HepG2 (cell line): ENCODE data around the gene ACSM2B. TPM values are rescaled to one million over a fixed set of nuclear protein-coding genes. Genes with fewer than 3 reads are reported as not detected.
A peak's percentile ranks its signal among the peaks of the same experiment; 100 is the strongest.

Source experiments
- EP300 ChIP-seq, 3 experiments: sonication (generic) in 1 of 3; formaldehyde crosslinking in 1 of 3; IDR thresholded peaks; 2 replicates each; pipeline versions ENCODE4 v1.5.1 to v1.6.1; 2011 to 2020; ENCODE audit warnings: low read depth in 2 of 3, low read length in 2 of 3, borderline replicate concordance in 1 of 3, improper control_type of control experiment in 1 of 3, mild to moderate bottlenecking in 1 of 3, missing genetic modification reagents in 1 of 3, moderate library complexity in 1 of 3
- HCFC1 ChIP-seq: fragments of 150-350 bp; IDR thresholded peaks from 2 replicates; pipeline ENCODE4 v1.6.1; 2014; ENCODE audit warnings: low read depth, low read length
- MAFK ChIP-seq, 2 experiments: IDR thresholded peaks in 1 of 2; conservative IDR thresholded peaks in 1 of 2; 2 replicates each; pipeline ENCODE4 v1.6.1; 2011; ENCODE audit warnings: improper control_type of control experiment in 2 of 2, low read length in 2 of 2
- PITX1 ChIP-seq: sonication (generic); formaldehyde crosslinking; IDR thresholded peaks from 2 replicates; pipeline ENCODE4 v1.5.1; 2020; ENCODE audit warnings: mild to moderate bottlenecking, missing genetic modification reagents
- POGZ ChIP-seq: sonication (generic); formaldehyde crosslinking; IDR thresholded peaks from 2 replicates; pipeline ENCODE4 v1.4.0; 2020; ENCODE audit warnings: mild to moderate bottlenecking, missing genetic modification reagents
- RORA ChIP-seq: sonication (generic); formaldehyde crosslinking; IDR thresholded peaks from 2 replicates; pipeline ENCODE4 v1.5.0; 2020; ENCODE audit warnings: mild to moderate bottlenecking, missing genetic modification reagents, moderate library complexity
- SMAD9 ChIP-seq: sonication (generic); formaldehyde crosslinking; IDR thresholded peaks from 2 replicates; pipeline ENCODE4 v1.5.1; 2020; ENCODE audit warnings: mild to moderate bottlenecking, missing genetic modification reagents
- ZEB1 ChIP-seq: IDR thresholded peaks from 2 replicates; pipeline ENCODE4 v1.6.1; 2012; ENCODE audit warnings: mild to moderate bottlenecking, low read depth, inconsistent platforms; ENCODE audit not compliant: insufficient replicate concordance
- ZNF235 ChIP-seq: sonication (generic); formaldehyde crosslinking; IDR thresholded peaks from 2 replicates; pipeline ENCODE4 v1.8.1; 2023; ENCODE audit warnings: mild to moderate bottlenecking, missing genetic modification reagents, borderline replicate concordance
- ZNF34 ChIP-seq: sonication (generic); formaldehyde crosslinking; IDR thresholded peaks from 2 replicates; pipeline ENCODE4 v1.4.0; 2020; ENCODE audit warnings: mild to moderate bottlenecking, missing genetic modification reagents, borderline replicate concordance
- ZNF720 ChIP-seq: sonication (generic); formaldehyde crosslinking; IDR thresholded peaks from 2 replicates; pipeline ENCODE4 v1.4.0; 2020; ENCODE audit warnings: missing genetic modification reagents
- ZNF749 ChIP-seq: sonication (generic); formaldehyde crosslinking; IDR thresholded peaks from 2 replicates; pipeline ENCODE4 v1.8.0; 2022; ENCODE audit warnings: mild to moderate bottlenecking, missing genetic modification reagents, moderate library complexity, borderline replicate concordance
- polyA plus RNA-seq, 8 experiments: library from polyadenylated mRNA; depleted of rRNA in 3 of 8; stranded (reverse) in 7 of 8; unstranded in 1 of 8; fragments of >200 nt; fragmentation: Illumina TruSeq in 4 of 8; extraction: Trizol in 4 of 8; gene quantifications; 2 replicates each; pipeline versions ENCODE4 v1.2.1 to v1.2.3, GENCODE V29; 2011 to 2016; ENCODE audit warnings: low read depth in 4 of 8, missing spikeins in 1 of 8, mixed read lengths in 1 of 8; ENCODE audit not compliant: insufficient read depth in 1 of 8
- total RNA-seq, 5 experiments: library from RNA; depleted of rRNA; stranded (reverse); fragments of >200 nt; fragmentation: Illumina TruSeq; extraction: Trizol; gene quantifications; 2 replicates each; pipeline ENCODE4 v1.2.3, GENCODE V29; 2016; ENCODE audit warnings: low read depth in 1 of 5
- TF ChIP-seq, protein P1 (sequence below): sonication (generic); formaldehyde crosslinking; IDR thresholded peaks from 2 replicates; pipeline ENCODE4 v1.8.0; 2022; ENCODE audit warnings: missing genetic modification reagents, low read depth, mild to moderate bottlenecking, borderline replicate concordance
- TF ChIP-seq, protein P2 (sequence below): sonication (generic); formaldehyde crosslinking; IDR thresholded peaks from 2 replicates; pipeline ENCODE4 v1.8.0; 2022; ENCODE audit warnings: low read depth, missing genetic modification reagents
- TF ChIP-seq, protein P3 (sequence below), 2 experiments: sonication (generic) in 1 of 2; formaldehyde crosslinking in 1 of 2; IDR thresholded peaks; 2 replicates each; pipeline versions ENCODE4 v1.6.1 to v1.9.0; 2014 to 2022; ENCODE audit warnings: antibody characterized with exemption in 1 of 2, borderline replicate concordance in 1 of 2, inconsistent platforms in 1 of 2, low read depth in 1 of 2, missing genetic modification reagents in 1 of 2
- TF ChIP-seq, protein P4 (sequence below): sonication (generic); formaldehyde crosslinking; IDR thresholded peaks from 2 replicates; pipeline ENCODE4 v1.4.0; 2020; ENCODE audit warnings: mild to moderate bottlenecking, missing genetic modification reagents
- TF ChIP-seq, protein P5 (sequence below): sonication (generic); formaldehyde crosslinking; IDR thresholded peaks from 2 replicates; pipeline ENCODE4 v1.8.0; 2022; ENCODE audit warnings: mild to moderate bottlenecking, missing genetic modification reagents, moderate library complexity
- TF ChIP-seq, protein P6 (sequence below): IDR thresholded peaks from 2 replicates; pipeline ENCODE4 v1.6.1; 2018; ENCODE audit warnings: missing genetic modification reagents, mild to moderate bottlenecking, missing compliant biosample characterization

ACSM2B gene
- total and polyA plus RNA-seq, 2 of the 13 experiments (the other 11 are each of a cell fraction or from before 2014, with no cell fraction given) = 22.9 to 34.0 TPM

DNA sequence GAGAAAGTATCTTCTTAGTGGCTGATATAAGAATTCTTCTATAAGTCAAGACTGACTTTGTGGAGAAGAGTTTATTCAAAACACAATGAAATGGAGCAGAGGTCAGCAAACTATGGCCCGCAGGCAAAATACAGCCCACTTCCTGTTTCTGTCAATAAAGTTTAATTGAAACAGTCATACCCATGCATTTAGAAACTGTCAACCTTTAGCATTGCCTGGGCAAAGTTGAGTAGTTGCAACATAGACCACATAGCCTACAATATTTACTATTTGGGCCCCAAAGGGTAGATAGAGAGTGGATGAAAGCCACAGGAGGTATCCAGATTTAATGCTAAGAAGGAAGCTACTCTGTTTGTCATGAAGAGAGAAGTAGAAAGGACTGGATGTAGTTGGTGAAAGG is 38.0 kb downstream of the ACSM2B start (continued):
- no peak for TF ChIP-seq ZNF749 (CRISPR knock-in tag)
- TF ChIP-seq EP300 (IDR thresholded peaks at IDR 0.05; ENCODE audit: low read depth in 2 of 2, low read length in 2 of 2) = peak in 1 of 2 experiments; percentile 84; a peak in 2 of 4 replicates
- TF ChIP-seq EP300 (CRISPR knock-in tag; IDR thresholded peaks at IDR 0.05; ENCODE audit: borderline replicate concordance) = no peak
- TF ChIP-seq MAFK (conservative IDR thresholded peaks at IDR 0.05 in 1 of 2, IDR thresholded peaks at IDR 0.05 in 1 of 2; ENCODE audit: low read length in 2 of 2) = no peak; a peak in 1 of 4 replicates
- no peak for TF ChIP-seq ZNF34
- no peak for TF ChIP-seq HCFC1
- no peak for TF ChIP-seq ZNF235
- TF ChIP-seq, protein P1, sequence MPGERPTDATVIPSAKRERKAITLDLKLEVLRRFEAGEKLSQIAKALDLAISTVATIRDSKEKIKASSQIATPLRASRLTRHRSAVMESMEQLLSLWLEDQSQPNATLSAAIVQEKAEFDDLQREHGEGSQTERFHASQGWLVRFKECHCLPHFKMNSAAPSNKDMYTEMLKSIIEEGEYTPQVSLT (CRISPR knock-in tag) = no peak
- TF ChIP-seq SMAD9 (CRISPR knock-in tag) = no peak
- TF ChIP-seq, protein P2, sequence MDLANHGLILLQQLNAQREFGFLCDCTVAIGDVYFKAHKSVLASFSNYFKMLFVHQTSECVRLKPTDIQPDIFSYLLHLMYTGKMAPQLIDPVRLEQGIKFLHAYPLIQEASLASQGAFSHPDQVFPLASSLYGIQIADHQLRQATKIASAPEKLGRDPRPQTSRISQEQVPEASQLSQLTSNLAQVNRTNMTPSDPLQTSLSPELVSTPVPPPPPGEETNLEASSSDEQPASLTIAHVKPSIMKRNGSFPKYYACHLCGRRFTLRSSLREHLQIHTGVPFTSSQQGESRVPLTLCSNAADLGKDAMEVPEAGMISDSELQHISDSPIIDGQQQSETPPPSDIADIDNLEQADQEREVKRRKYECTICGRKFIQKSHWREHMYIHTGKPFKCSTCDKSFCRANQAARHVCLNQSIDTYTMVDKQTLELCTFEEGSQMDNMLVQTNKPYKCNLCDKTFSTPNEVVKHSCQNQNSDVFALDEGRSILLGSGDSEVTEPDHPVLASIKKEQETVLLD = no peak
- TF ChIP-seq, protein P3, sequence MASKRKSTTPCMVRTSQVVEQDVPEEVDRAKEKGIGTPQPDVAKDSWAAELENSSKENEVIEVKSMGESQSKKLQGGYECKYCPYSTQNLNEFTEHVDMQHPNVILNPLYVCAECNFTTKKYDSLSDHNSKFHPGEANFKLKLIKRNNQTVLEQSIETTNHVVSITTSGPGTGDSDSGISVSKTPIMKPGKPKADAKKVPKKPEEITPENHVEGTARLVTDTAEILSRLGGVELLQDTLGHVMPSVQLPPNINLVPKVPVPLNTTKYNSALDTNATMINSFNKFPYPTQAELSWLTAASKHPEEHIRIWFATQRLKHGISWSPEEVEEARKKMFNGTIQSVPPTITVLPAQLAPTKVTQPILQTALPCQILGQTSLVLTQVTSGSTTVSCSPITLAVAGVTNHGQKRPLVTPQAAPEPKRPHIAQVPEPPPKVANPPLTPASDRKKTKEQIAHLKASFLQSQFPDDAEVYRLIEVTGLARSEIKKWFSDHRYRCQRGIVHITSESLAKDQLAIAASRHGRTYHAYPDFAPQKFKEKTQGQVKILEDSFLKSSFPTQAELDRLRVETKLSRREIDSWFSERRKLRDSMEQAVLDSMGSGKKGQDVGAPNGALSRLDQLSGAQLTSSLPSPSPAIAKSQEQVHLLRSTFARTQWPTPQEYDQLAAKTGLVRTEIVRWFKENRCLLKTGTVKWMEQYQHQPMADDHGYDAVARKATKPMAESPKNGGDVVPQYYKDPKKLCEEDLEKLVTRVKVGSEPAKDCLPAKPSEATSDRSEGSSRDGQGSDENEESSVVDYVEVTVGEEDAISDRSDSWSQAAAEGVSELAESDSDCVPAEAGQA (IDR thresholded peaks at IDR 0.05; ENCODE audit: low read depth) = no peak
- TF ChIP-seq, protein P3 (CRISPR knock-in tag; IDR thresholded peaks at IDR 0.05; ENCODE audit: borderline replicate concordance) = no peak
- no peak for TF ChIP-seq PITX1 (CRISPR knock-in tag)
- TF ChIP-seq ZNF720 (CRISPR knock-in tag) = no peak
- TF ChIP-seq, protein P4, sequence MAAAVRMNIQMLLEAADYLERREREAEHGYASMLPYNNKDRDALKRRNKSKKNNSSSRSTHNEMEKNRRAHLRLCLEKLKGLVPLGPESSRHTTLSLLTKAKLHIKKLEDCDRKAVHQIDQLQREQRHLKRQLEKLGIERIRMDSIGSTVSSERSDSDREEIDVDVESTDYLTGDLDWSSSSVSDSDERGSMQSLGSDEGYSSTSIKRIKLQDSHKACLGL (CRISPR knock-in tag) = no peak
- peak; percentile 92 for TF ChIP-seq POGZ (CRISPR knock-in tag)
- TF ChIP-seq, protein P5, sequence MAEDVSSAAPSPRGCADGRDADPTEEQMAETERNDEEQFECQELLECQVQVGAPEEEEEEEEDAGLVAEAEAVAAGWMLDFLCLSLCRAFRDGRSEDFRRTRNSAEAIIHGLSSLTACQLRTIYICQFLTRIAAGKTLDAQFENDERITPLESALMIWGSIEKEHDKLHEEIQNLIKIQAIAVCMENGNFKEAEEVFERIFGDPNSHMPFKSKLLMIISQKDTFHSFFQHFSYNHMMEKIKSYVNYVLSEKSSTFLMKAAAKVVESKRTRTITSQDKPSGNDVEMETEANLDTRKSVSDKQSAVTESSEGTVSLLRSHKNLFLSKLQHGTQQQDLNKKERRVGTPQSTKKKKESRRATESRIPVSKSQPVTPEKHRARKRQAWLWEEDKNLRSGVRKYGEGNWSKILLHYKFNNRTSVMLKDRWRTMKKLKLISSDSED (CRISPR knock-in tag) = no peak
- TF ChIP-seq ZEB1 = no peak
- TF ChIP-seq, protein P6, sequence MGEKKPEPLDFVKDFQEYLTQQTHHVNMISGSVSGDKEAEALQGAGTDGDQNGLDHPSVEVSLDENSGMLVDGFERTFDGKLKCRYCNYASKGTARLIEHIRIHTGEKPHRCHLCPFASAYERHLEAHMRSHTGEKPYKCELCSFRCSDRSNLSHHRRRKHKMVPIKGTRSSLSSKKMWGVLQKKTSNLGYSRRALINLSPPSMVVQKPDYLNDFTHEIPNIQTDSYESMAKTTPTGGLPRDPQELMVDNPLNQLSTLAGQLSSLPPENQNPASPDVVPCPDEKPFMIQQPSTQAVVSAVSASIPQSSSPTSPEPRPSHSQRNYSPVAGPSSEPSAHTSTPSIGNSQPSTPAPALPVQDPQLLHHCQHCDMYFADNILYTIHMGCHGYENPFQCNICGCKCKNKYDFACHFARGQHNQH = 0 out of 2 replicates have a peak, but pooled peaks have one; percentile 25
- TF ChIP-seq RORA = no peak
